Ishikawa (cell line): ENCODE results near the gene SPAG8.
A peak's percentile ranks its signal among the peaks of the same experiment; 100 is the strongest.

Experiments used
- CEBPB ChIP-seq: IDR thresholded peaks from 2 replicates; pipeline ENCODE4 v1.6.1; 2012
- CREB1 ChIP-seq: IDR thresholded peaks from 2 replicates; pipeline ENCODE4 v1.6.1; 2012; ENCODE audit warnings: low read depth
- EGR1 ChIP-seq: IDR thresholded peaks from 2 replicates; pipeline ENCODE4 v1.6.1; 2012
- EP300 ChIP-seq: IDR thresholded peaks from 2 replicates; pipeline ENCODE4 v1.6.1; 2012; ENCODE audit warnings: borderline replicate concordance
- FOXM1 ChIP-seq: IDR thresholded peaks from 2 replicates; pipeline ENCODE4 v1.6.1; 2012; ENCODE audit warnings: low read depth, borderline replicate concordance
- NFIC ChIP-seq: IDR thresholded peaks from 2 replicates; pipeline ENCODE4 v1.6.1; 2012
- RAD21 ChIP-seq: IDR thresholded peaks from 2 replicates; pipeline ENCODE4 v1.6.1; 2012; ENCODE audit warnings: low read depth
- TAF1 ChIP-seq: IDR thresholded peaks from 2 replicates; pipeline ENCODE4 v1.6.1; 2012; ENCODE audit warnings: low read depth, mild to moderate bottlenecking
- TCF12 ChIP-seq: IDR thresholded peaks from 2 replicates; pipeline ENCODE4 v1.6.1; 2012; ENCODE audit warnings: low read depth
- TEAD4 ChIP-seq: IDR thresholded peaks from 2 replicates; pipeline ENCODE4 v1.6.1; 2012
- YY1 ChIP-seq: IDR thresholded peaks from 2 replicates; pipeline ENCODE4 v1.6.1; 2012; ENCODE audit warnings: low read depth
- ZBTB7A ChIP-seq: IDR thresholded peaks from 2 replicates; pipeline ENCODE4 v1.6.1; 2012; ENCODE audit warnings: low read depth
- TF ChIP-seq, protein P1 (sequence below): IDR thresholded peaks from 2 replicates; pipeline ENCODE4 v1.6.1; 2012; ENCODE audit warnings: low read depth, mild to moderate bottlenecking
- TF ChIP-seq, protein P2 (sequence below): IDR thresholded peaks from 2 replicates; pipeline ENCODE4 v1.6.1; 2012
- TF ChIP-seq, protein P3 (sequence below): IDR thresholded peaks from 2 replicates; pipeline ENCODE4 v1.6.1; 2012

Gene SPAG8

DNA sequence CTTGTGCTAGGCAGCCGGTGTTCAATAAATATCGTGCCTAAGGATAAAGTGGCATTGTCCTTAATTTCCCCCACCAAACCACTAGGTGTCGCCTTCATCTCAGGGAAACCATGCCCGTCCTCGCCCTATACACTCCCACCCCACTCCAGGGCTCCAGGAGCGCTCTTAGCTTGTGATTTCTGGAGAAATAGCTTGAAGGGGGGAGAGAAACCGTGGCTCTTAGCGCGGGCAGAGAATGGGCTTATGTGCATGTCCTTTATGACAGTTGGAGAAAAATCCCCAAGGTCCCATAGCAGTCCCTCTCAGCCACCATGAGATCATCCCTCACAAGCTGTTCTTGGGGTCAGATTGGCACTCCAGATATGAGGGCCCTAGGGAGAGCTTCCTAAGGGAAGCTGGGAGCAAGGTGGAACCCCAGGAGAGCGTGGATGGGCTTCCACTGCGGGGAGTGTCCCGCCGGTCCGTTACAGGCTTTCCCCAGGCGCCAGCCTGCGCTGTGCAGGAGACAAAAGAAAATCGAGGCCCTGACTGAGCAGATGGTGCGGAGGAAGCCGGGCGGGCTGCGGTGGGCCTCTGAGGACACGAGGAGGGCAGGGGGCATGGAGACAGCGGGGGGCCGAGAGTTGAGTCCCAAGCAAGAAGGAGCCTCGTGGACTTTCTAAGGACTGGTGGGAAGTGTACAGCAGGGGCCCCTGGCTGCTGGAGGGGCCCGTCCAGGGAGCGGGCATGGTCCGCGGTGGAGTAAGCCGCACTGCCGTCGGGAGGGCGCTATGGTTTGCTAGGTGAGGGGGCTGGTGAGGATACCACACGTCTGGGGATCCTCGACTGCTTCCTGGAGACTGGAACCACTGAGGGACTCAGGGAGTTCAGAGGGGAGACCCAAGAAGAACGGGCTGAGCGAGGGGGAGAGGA lies 21.4 kb downstream of the SPAG8 start:
- TF ChIP-seq RAD21: peak; percentile 93
- no peak for TF ChIP-seq ZBTB7A
- no peak for TF ChIP-seq EGR1
- TF ChIP-seq, protein P1, sequence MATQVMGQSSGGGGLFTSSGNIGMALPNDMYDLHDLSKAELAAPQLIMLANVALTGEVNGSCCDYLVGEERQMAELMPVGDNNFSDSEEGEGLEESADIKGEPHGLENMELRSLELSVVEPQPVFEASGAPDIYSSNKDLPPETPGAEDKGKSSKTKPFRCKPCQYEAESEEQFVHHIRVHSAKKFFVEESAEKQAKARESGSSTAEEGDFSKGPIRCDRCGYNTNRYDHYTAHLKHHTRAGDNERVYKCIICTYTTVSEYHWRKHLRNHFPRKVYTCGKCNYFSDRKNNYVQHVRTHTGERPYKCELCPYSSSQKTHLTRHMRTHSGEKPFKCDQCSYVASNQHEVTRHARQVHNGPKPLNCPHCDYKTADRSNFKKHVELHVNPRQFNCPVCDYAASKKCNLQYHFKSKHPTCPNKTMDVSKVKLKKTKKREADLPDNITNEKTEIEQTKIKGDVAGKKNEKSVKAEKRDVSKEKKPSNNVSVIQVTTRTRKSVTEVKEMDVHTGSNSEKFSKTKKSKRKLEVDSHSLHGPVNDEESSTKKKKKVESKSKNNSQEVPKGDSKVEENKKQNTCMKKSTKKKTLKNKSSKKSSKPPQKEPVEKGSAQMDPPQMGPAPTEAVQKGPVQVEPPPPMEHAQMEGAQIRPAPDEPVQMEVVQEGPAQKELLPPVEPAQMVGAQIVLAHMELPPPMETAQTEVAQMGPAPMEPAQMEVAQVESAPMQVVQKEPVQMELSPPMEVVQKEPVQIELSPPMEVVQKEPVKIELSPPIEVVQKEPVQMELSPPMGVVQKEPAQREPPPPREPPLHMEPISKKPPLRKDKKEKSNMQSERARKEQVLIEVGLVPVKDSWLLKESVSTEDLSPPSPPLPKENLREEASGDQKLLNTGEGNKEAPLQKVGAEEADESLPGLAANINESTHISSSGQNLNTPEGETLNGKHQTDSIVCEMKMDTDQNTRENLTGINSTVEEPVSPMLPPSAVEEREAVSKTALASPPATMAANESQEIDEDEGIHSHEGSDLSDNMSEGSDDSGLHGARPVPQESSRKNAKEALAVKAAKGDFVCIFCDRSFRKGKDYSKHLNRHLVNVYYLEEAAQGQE: no peak
- no peak for TF ChIP-seq CEBPB
- TF ChIP-seq TAF1: no peak
- TF ChIP-seq TEAD4: no peak
- no peak for TF ChIP-seq FOXM1

DNA sequence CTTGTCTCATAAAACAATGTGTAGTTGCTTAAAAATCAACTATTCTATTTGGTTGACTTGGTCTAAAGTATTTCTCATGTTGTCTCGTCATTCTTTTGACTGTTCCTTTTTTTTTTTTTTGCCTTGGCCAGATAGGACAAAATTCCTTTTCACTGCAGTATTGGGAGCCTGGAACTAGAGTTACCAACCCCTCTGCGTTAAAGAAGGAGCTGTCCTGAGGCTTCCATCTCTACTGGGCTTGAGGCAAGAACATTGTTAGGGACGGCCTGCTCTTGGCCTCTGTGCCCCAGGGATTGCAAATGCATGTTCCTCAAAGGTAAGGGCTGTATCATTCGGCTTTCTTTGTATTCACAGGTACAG lies 22.1 kb downstream of the SPAG8 start:
- no peak for TF ChIP-seq ZBTB7A
- no peak for TF ChIP-seq TAF1
- TF ChIP-seq, protein P2, sequence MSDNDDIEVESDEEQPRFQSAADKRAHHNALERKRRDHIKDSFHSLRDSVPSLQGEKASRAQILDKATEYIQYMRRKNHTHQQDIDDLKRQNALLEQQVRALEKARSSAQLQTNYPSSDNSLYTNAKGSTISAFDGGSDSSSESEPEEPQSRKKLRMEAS: no peak
- no peak for TF ChIP-seq CREB1
- no peak for TF ChIP-seq RAD21
- TF ChIP-seq TEAD4: no peak
- TF ChIP-seq YY1: no peak
- no peak for TF ChIP-seq EGR1
- no peak for TF ChIP-seq NFIC
- TF ChIP-seq, protein P3, sequence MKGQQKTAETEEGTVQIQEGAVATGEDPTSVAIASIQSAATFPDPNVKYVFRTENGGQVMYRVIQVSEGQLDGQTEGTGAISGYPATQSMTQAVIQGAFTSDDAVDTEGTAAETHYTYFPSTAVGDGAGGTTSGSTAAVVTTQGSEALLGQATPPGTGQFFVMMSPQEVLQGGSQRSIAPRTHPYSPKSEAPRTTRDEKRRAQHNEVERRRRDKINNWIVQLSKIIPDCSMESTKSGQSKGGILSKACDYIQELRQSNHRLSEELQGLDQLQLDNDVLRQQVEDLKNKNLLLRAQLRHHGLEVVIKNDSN: no peak
- TF ChIP-seq EP300: no peak

DNA sequence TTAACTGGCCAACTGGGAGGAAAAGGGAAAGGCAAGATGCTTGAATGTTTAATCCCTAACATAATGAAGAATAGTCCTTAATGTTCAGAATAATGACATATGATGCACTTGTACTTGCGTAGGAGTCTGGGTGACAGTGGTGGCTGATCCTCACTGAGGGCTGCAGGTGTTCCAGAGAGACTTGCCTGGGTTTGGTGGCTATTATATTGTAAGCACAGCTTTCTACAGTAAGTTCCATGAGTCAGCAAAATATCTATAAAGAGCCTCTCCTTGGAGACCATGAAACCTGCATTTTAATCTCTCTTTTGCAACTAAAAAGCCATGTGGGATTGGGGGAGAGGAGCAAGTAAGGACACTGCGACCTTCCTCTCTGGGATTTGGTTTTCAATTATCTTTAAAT lies 22.5 kb downstream of the SPAG8 start:
- TF ChIP-seq TAF1 (no peak), RAD21 (no peak), ZBTB7A (no peak), FOXM1 (no peak), NFIC (no peak), TCF12 (no peak), EGR1 (no peak), EP300 (no peak), YY1 (no peak), CREB1 (no peak), TEAD4 (no peak), CEBPB (no peak)
- TF ChIP-seq, protein P2: no peak
- TF ChIP-seq, protein P3: no peak
- TF ChIP-seq, protein P1: no peak

DNA sequence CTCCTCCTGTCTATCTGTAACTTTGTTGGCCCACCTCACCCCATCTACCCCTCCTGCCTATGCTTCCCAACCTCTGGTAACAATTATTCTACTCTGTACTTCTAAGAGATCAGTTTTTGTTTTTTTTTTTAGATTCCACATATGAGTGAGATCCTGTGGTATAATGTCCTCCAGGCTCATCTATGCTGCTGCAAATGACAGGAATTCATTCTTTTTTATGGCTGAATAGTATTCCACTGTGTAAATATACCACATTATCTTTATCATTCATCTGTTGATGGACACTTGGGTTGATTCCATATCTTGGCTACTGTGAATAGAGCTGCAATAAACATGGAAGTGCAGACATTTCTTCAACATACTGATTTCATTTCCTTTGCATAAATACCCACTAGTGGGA lies 28.6 kb downstream of the SPAG8 start:
- TF ChIP-seq TAF1 (no peak), EGR1 (no peak)
- TF ChIP-seq, protein P3: no peak
- TF ChIP-seq, protein P1: no peak
